ENCODE data around the gene TMEM175. TPM values are rescaled to one million over a fixed set of nuclear protein-coding genes. Genes with fewer than 3 reads are reported as not detected.
"Not testable (repeated sequence)": the region's sequence is repeated elsewhere in the genome, so short reads cannot be mapped to it uniquely, and the experiment has no call there.

Gene TMEM175
- total and polyA plus RNA-seq, 2 of the 8 experiments (the other 6 are each of a cell fraction or from before 2014, with no cell fraction given), result 4.9 to 20.7 TPM

- DNase-seq (ENCODE audit: low read depth in 1 of 2, low spot score in 2 of 2); H3K27me3 ChIP-seq (replicated peaks in 1 of 4; ENCODE audit: control insufficient read depth in 3 of 4, extremely low read depth in 1 of 4, insufficient read depth in 3 of 4, low read length in 3 of 4); FAIRE-seq: not testable (repeated sequence)
Observed at GRCh38 chr4:919004-919680, 13.1 kb upstream of the TMEM175 start.

More at GRCh38 chr4:919004-919680, 13.1 kb upstream of the TMEM175 start:
- H3K23me2 ChIP-seq (ENCODE audit: low read depth, low read length); H3K4ac ChIP-seq (replicated peaks; ENCODE audit: insufficient read length, low read depth, low read length); H2BK20ac ChIP-seq (ENCODE audit: low read length); H3K56ac ChIP-seq (replicated peaks; ENCODE audit: insufficient read length, low read depth, low read length); H3K9ac ChIP-seq (replicated peaks in 1 of 4; ENCODE audit: extremely low read depth in 1 of 4, low read depth in 3 of 4, low read length in 3 of 4); POLR2A ChIA-PET (ENCODE audit: partially characterized antibody); H3K4me3 ChIP-seq (ENCODE audit: extremely low read depth in 1 of 4, insufficient read depth in 2 of 4, low read depth in 3 of 4, low read length in 4 of 4); H4K91ac ChIP-seq (replicated peaks; ENCODE audit: insufficient read length, low read length); H3K14ac ChIP-seq (ENCODE audit: insufficient read length); H3K9me3 ChIP-seq (ENCODE audit: insufficient read depth in 2 of 2, low read depth in 1 of 2, low read length in 1 of 2); H3K27ac ChIP-seq (ENCODE audit: low read depth, low read length); H2BK12ac ChIP-seq (ENCODE audit: low read depth, low read length); H2AFZ ChIP-seq (ENCODE audit: low read length); H4K5ac ChIP-seq (ENCODE audit: insufficient read length, low read depth, low read length); H3K36me3 ChIP-seq (ENCODE audit: control insufficient read depth in 2 of 4, insufficient read depth in 4 of 4, low read length in 3 of 4); H3K18ac ChIP-seq (ENCODE audit: extremely low read depth, low read length); H2BK5ac ChIP-seq (ENCODE audit: low read depth, low read length); H3K4me1 ChIP-seq (replicated peaks in 1 of 4; ENCODE audit: control insufficient read depth in 3 of 4, insufficient read depth in 4 of 4, low read length in 3 of 4); H2BK15ac ChIP-seq (ENCODE audit: low read length); H3K23ac ChIP-seq (ENCODE audit: insufficient read length); H2BK120ac ChIP-seq (replicated peaks; ENCODE audit: low read depth, low read length); H3K4me2 ChIP-seq (ENCODE audit: insufficient read depth in 1 of 2, low read depth in 2 of 2, low read length in 2 of 2); H2AK5ac ChIP-seq (ENCODE audit: low read depth, low read length); H4K8ac ChIP-seq (ENCODE audit: extremely low read depth, insufficient read depth, low read length): not testable (repeated sequence)
- peaks cover 16% of the 10 kb centered on the region for H3K79me1 ChIP-seq (ENCODE audit: low read depth, low read length)
- peaks cover 8 to 12% of the 10 kb centered on the region in 2 experiments for H4K20me1 ChIP-seq (replicated peaks in 1 of 2; ENCODE audit: control insufficient read depth in 1 of 2, insufficient read depth in 2 of 2, low read length in 2 of 2)
- H3K79me2 ChIP-seq (ENCODE audit: control insufficient read depth in 1 of 2, insufficient read depth in 2 of 2, low read length in 2 of 2), result peaks cover 15 to 80% of the 10 kb centered on the region in 2 experiments
- CTCF ChIA-PET (ENCODE audit: partially characterized antibody), result interaction anchor here (1.1 to 1.8 kb wide), 2 partner anchors 13 to 29 kb away, joined by 3 to 4 read pairs; partner anchors contain the start of genes GAK and TMEM175
- 95% methylated on average over 15 of the region's 15 CpGs; no CpG with 5 or more reads in 1 of the 2 experiments for WGBS, 2 experiments (ENCODE audit: extremely low coverage in 1 of 2, insufficient coverage in 1 of 2, insufficient read length in 1 of 2, insufficient replicate concordance in 2 of 2, low coverage in 1 of 2, low lambda C conversion rate in 2 of 2, missing lambda C conversion rate in 1 of 2)
